HepG2 (cell line): Measurements from ENCODE around the gene NFE2L3. TPM values are rescaled to one million over a fixed set of nuclear protein-coding genes. Genes with fewer than 3 reads are reported as not detected.
A peak's percentile ranks its signal among the peaks of the same experiment; 100 is the strongest.

Source experiments
- ATAC-seq: fragments of 200-7000 bp; cut with Tn5 transposase; 3 replicates; pipeline ENCODE4 v1.9.1; 2020; ENCODE audit warnings: mild to moderate bottlenecking, moderate library complexity
- BruUV-seq: library from RNA; stranded (reverse); fragments of 400-500 nt; replicated peaks from 2 replicates; lab custom pipeline; 2021; lab: Mats Ljungman, UMichigan
- CTCF ChIA-PET: fragments of 300-600 bp; formaldehyde crosslinking; extraction: SDS; loops from one replicate; lab custom pipeline; 2021; ENCODE audit warnings: low total read pairs, inconsistent platforms, low intra/inter-chr PET ratio; lab: Yijun Ruan, JAX
- POLR2A ChIA-PET: fragments of 350-600 bp; sonication (Branson Sonifier 250); formaldehyde crosslinking; loops from one replicate; lab custom pipeline; 2020; ENCODE audit warnings: antibody characterized with exemption, inconsistent platforms; lab: Yijun Ruan, JAX
- DNase-seq: peaks from one replicate; pipeline ENCODE4 v3.0.0-alpha.2; 2015; ENCODE audit warnings: low spot score
- FAIRE-seq: peaks from 3 replicates; lab custom pipeline; 2011; peaks lifted over from hg19 to GRCh38; lab: Jason Lieb, UNC
- H2AFZ ChIP-seq: one replicate; pipeline ENCODE4 v1.6.1; 2011; ENCODE audit warnings: low read length, inconsistent platforms
- H3K27ac ChIP-seq: fragments of 300-600 bp; 3 replicates; pipeline ENCODE4 v1.8.0; 2011; ENCODE audit warnings: mixed run types, mild to moderate bottlenecking, mixed read lengths, low read length, inconsistent platforms; ENCODE audit not compliant: insufficient read depth; ENCODE audit errors: extremely low read length
- H3K27me3 ChIP-seq, 2 experiments: fragments of 200-600 bp in 1 of 2; 2 replicates in 1 of 2; 3 replicates in 1 of 2; pipeline versions ENCODE4 v1.6.0 to v1.8.0; 2011; ENCODE audit warnings: low read length in 2 of 2, mild to moderate bottlenecking in 2 of 2, moderate library complexity in 2 of 2, inconsistent platforms in 1 of 2; ENCODE audit not compliant: insufficient read depth in 2 of 2, control insufficient read depth in 1 of 2
- H3K36me3 ChIP-seq, 2 experiments: fragments of 200-600 bp in 1 of 2; replicated peaks in 1 of 2; 2 replicates in 1 of 2; 3 replicates in 1 of 2; pipeline versions ENCODE4 v1.5.1 to v1.8.0; 2011; ENCODE audit warnings: low read length in 2 of 2, inconsistent platforms in 1 of 2; ENCODE audit not compliant: insufficient read depth in 2 of 2, control insufficient read depth in 1 of 2
- H3K4me1 ChIP-seq: 2 replicates; pipeline ENCODE4 v1.5.1; 2012; ENCODE audit warnings: low read length, inconsistent platforms; ENCODE audit not compliant: insufficient read depth
- H3K4me2 ChIP-seq: 2 replicates; pipeline ENCODE4 v1.6.0; 2011; ENCODE audit warnings: low read depth, low read length, inconsistent platforms
- H3K4me3 ChIP-seq, 3 experiments: fragments of 200-600 bp in 1 of 3; sonication (generic), shearing (Covaris generic) in 1 of 3; replicated peaks in 1 of 3; 2 replicates each; pipeline ENCODE4 v1.5.1; 2011 to 2016; ENCODE audit warnings: low read length in 3 of 3, inconsistent platforms in 2 of 3, low read depth in 2 of 3, mild to moderate bottlenecking in 2 of 3, control low read depth in 1 of 3, mixed read lengths in 1 of 3; ENCODE audit not compliant: insufficient read depth in 1 of 3
- H3K79me2 ChIP-seq: one replicate; pipeline ENCODE4 v1.6.1; 2011; ENCODE audit warnings: low read length, inconsistent platforms; ENCODE audit not compliant: insufficient read depth
- H3K9ac ChIP-seq: 2 replicates; pipeline ENCODE4 v1.6.0; 2011; ENCODE audit warnings: mild to moderate bottlenecking, low read depth, low read length, inconsistent platforms; ENCODE audit not compliant: insufficient read depth
- H3K9me3 ChIP-seq: 2 replicates; pipeline ENCODE4 v1.5.1; 2012; ENCODE audit warnings: mild to moderate bottlenecking, low read length
- H4K20me1 ChIP-seq: 2 replicates; pipeline ENCODE4 v1.6.0; 2011; ENCODE audit warnings: inconsistent platforms, mild to moderate bottlenecking, low read length, moderate library complexity; ENCODE audit not compliant: insufficient read depth
- AGO2 ChIP-seq: fragments of 200-400 bp; formaldehyde crosslinking; optimal IDR thresholded peaks from 2 replicates; pipeline ENCODE3; 2017; ENCODE audit warnings: mild to moderate bottlenecking, low read depth, low read length, moderate library complexity
- ATF7 ChIP-seq, 2 experiments: fragments of 450-650 bp in 1 of 2; sonication (generic) in 1 of 2; formaldehyde crosslinking in 1 of 2; IDR thresholded peaks; 2 replicates each; pipeline versions ENCODE4 v1.4.0 to v1.6.1; 2016 to 2020; ENCODE audit warnings: antibody characterized with exemption in 1 of 2, mild to moderate bottlenecking in 1 of 2, missing genetic modification reagents in 1 of 2
- CEBPG ChIP-seq: IDR thresholded peaks from 2 replicates; pipeline ENCODE4 v1.6.1; 2016
- EEA1 ChIP-seq: sonication (generic); formaldehyde crosslinking; IDR thresholded peaks from 2 replicates; pipeline ENCODE4 v1.5.1; 2020; ENCODE audit warnings: mild to moderate bottlenecking, missing genetic modification reagents, borderline replicate concordance
- HMG20B ChIP-seq: conservative IDR thresholded peaks from 2 replicates; pipeline ENCODE4 v1.6.1; 2016; ENCODE audit warnings: missing genetic modification reagents, missing compliant biosample characterization
- NFKBIZ ChIP-seq: IDR thresholded peaks from 2 replicates; pipeline ENCODE4 v1.6.1; 2018; ENCODE audit warnings: missing genetic modification reagents, missing compliant biosample characterization
- PAF1 ChIP-seq: IDR thresholded peaks from 2 replicates; pipeline ENCODE4 v1.6.1; 2016; ENCODE audit warnings: missing genetic modification reagents, missing compliant biosample characterization
- POLR2A ChIP-seq, 2 experiments: IDR thresholded peaks; 2 replicates each; pipeline ENCODE4 v1.6.1; 2011; ENCODE audit warnings: low read depth in 2 of 2, low read length in 2 of 2, mild to moderate bottlenecking in 1 of 2, moderate library complexity in 1 of 2; ENCODE audit not compliant: insufficient read depth in 1 of 2
- POLR2AphosphoS5 ChIP-seq: IDR thresholded peaks from 2 replicates; pipeline ENCODE4 v1.6.1; 2012; ENCODE audit warnings: low read depth, low read length
- REXO4 ChIP-seq: sonication (generic); formaldehyde crosslinking; IDR thresholded peaks from 2 replicates; pipeline ENCODE4 v1.8.0; 2022; ENCODE audit warnings: missing genetic modification reagents, mild to moderate bottlenecking, borderline replicate concordance
- SKI ChIP-seq: fragments of 450-650 bp; IDR thresholded peaks from one replicate; pipeline ENCODE4 v1.6.1; 2018; ENCODE audit warnings: mild to moderate bottlenecking; ENCODE audit not compliant: partially characterized antibody
- SNAPC2 ChIP-seq: sonication (generic); formaldehyde crosslinking; IDR thresholded peaks from 2 replicates; pipeline ENCODE4 v1.8.1; 2022; ENCODE audit warnings: mild to moderate bottlenecking, missing genetic modification reagents
- TEAD3 ChIP-seq: optimal IDR thresholded peaks from 2 replicates; pipeline ENCODE3; 2016; ENCODE audit warnings: borderline replicate concordance
- ZNF605 ChIP-seq: sonication (generic); formaldehyde crosslinking; IDR thresholded peaks from 2 replicates; pipeline ENCODE4 v1.8.0; 2022; ENCODE audit warnings: mild to moderate bottlenecking, missing genetic modification reagents
- ZNF709 ChIP-seq: sonication (generic); formaldehyde crosslinking; IDR thresholded peaks from 2 replicates; pipeline ENCODE4 v1.5.0; 2020; ENCODE audit warnings: mild to moderate bottlenecking, missing genetic modification reagents
- WGBS: methylation state at CpG from one replicate; pipeline ENCODE4 v1.1.6; 2017; ENCODE audit warnings: low lambda C conversion rate; 5-methylcytosine and 5-hydroxymethylcytosine counted together
- in situ Hi-C: cut with HindIII; loops from 2 replicates; pipeline ENCODE4 v1.10.0; 2017; ENCODE audit warnings: low pct_unique_long_range_greater_than_20kb; ENCODE audit not compliant: extremely low pct_ligation_motif_present
- intact Hi-C: fragments of 100-400 bp; cut with micrococcal nuclease; formaldehyde crosslinking; loops from one replicate; pipeline ENCODE4 v1.10.0; 2022; ENCODE audit not compliant: unreplicated experiment
- polyA plus RNA-seq, 8 experiments: library from polyadenylated mRNA; depleted of rRNA in 3 of 8; stranded (reverse) in 7 of 8; unstranded in 1 of 8; fragments of >200 nt; fragmentation: Illumina TruSeq in 4 of 8; extraction: Trizol in 4 of 8; gene quantifications; 2 replicates each; pipeline versions ENCODE4 v1.2.1 to v1.2.3, GENCODE V29; 2011 to 2016; ENCODE audit warnings: low read depth in 4 of 8, missing spikeins in 1 of 8, mixed read lengths in 1 of 8; ENCODE audit not compliant: insufficient read depth in 1 of 8
- total RNA-seq, 5 experiments: library from RNA; depleted of rRNA; stranded (reverse); fragments of >200 nt; fragmentation: Illumina TruSeq; extraction: Trizol; gene quantifications; 2 replicates each; pipeline ENCODE4 v1.2.3, GENCODE V29; 2016; ENCODE audit warnings: low read depth in 1 of 5
- TF ChIP-seq, protein P1 (sequence below): sonication (generic); formaldehyde crosslinking; IDR thresholded peaks from 2 replicates; pipeline ENCODE4 v1.4.0; 2020; ENCODE audit warnings: missing genetic modification reagents
- TF ChIP-seq, protein P2 (sequence below): IDR thresholded peaks from 2 replicates; pipeline ENCODE4 v1.6.1; 2012; ENCODE audit warnings: low read length, improper control_type of control experiment

NFE2L3 gene
- total and polyA plus RNA-seq, 2 of the 13 experiments (the other 11 are each of a cell fraction or from before 2014, with no cell fraction given) = 11.4 to 19.4 TPM

DNA sequence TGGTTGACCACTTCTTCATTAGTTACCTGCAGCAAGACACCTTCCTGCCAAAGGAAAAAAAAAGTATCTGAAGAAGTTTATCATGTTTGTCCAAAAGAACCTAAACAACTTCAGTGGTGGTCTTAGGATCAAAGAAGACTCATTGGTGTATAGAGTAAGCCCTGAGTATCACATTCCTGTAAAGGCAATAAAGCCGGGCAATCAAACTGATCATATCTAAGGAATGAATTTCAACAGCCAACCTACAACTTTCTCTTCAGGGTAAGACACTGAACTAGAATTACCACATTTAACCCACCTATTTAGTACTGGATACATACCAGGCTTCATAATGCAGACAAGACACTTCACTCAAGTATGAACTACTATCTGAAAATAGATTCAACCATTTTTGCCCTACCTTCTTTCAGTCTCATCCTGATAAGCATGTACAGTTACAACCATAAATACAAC is 38.4 kb downstream of the NFE2L3 start:
- Histone ChIP-seq H3K4me3 (no peak overlapping the region), H3K36me3 (peaks cover 19 to 56% of the 10 kb centered on the region in 2 experiments), H3K27me3 (no peaks in the 10 kb centered on the region), H3K9ac (no peak overlapping the region), H3K4me2 (no peak overlapping the region), H3K27ac (no peak overlapping the region), H3K4me1 (peaks cover 30% of the 10 kb centered on the region), H2AFZ (no peak overlapping the region), H4K20me1 (peaks cover 78% of the 10 kb centered on the region), H3K79me2 (peaks cover 25% of the 10 kb centered on the region), H3K9me3 (no peaks in the 10 kb centered on the region)
- ChIA-PET POLR2A (interaction anchor here (2.3 to 2.8 kb wide), 2 partner anchors 10 to 35 kb away, joined by 12 to 13 read pairs; partner anchors contain the start of gene HNRNPA2B1), CTCF (no interaction called here)
- no peak for TF ChIP-seq HMG20B
- TF ChIP-seq, protein P1, sequence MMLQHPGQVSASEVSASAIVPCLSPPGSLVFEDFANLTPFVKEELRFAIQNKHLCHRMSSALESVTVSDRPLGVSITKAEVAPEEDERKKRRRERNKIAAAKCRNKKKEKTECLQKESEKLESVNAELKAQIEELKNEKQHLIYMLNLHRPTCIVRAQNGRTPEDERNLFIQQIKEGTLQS (CRISPR knock-in tag) = no peak
- no peak for TF ChIP-seq ZNF605 (CRISPR knock-in tag)
- TF ChIP-seq AGO2 = peak; percentile 16
- TF ChIP-seq ZNF709 (CRISPR knock-in tag) = no peak
- TF ChIP-seq CEBPG (CRISPR knock-in tag) = no peak
- no peak for TF ChIP-seq TEAD3 (CRISPR knock-in tag)
- no peak for TF ChIP-seq ATF7 (IDR thresholded peaks at IDR 0.05)
- TF ChIP-seq ATF7 (CRISPR knock-in tag; IDR thresholded peaks at IDR 0.05) = no peak
- TF ChIP-seq POLR2A (IDR thresholded peaks at IDR 0.05; ENCODE audit: insufficient read depth in 1 of 2, low read depth in 2 of 2, low read length in 2 of 2) = peak in 1 of 2 experiments; percentile 60; a peak in 1 of 4 replicates
- TF ChIP-seq, protein P2, sequence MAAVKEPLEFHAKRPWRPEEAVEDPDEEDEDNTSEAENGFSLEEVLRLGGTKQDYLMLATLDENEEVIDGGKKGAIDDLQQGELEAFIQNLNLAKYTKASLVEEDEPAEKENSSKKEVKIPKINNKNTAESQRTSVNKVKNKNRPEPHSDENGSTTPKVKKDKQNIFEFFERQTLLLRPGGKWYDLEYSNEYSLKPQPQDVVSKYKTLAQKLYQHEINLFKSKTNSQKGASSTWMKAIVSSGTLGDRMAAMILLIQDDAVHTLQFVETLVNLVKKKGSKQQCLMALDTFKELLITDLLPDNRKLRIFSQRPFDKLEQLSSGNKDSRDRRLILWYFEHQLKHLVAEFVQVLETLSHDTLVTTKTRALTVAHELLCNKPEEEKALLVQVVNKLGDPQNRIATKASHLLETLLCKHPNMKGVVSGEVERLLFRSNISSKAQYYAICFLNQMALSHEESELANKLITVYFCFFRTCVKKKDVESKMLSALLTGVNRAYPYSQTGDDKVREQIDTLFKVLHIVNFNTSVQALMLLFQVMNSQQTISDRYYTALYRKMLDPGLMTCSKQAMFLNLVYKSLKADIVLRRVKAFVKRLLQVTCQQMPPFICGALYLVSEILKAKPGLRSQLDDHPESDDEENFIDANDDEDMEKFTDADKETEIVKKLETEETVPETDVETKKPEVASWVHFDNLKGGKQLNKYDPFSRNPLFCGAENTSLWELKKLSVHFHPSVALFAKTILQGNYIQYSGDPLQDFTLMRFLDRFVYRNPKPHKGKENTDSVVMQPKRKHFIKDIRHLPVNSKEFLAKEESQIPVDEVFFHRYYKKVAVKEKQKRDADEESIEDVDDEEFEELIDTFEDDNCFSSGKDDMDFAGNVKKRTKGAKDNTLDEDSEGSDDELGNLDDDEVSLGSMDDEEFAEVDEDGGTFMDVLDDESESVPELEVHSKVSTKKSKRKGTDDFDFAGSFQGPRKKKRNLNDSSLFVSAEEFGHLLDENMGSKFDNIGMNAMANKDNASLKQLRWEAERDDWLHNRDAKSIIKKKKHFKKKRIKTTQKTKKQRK = no peak
- no peak for TF ChIP-seq EEA1
- no peak for TF ChIP-seq SNAPC2
- TF ChIP-seq POLR2AphosphoS5 = peak; percentile 43
- no peak for TF ChIP-seq REXO4
- no peak for TF ChIP-seq NFKBIZ (CRISPR knock-in tag)
- TF ChIP-seq SKI = no peak
- peak; percentile 34; the same call in 1 of the 2 replicates for TF ChIP-seq PAF1 (CRISPR knock-in tag)
- intact Hi-C loops = no loop called here
- ATAC-seq (no peak), DNase-seq (no peak), FAIRE-seq (no peak)
- BruUV-seq = TSS peak; percentile 0
- in situ Hi-C loops = no loop called here
- WGBS = 100% methylated on average over 1 of the region's 1 CpG
